K562 treated with DMSO at 1 percent for 12 hours (cell line): ENCODE data around the gene PRKAB1. TPM values are rescaled to one million over a fixed set of nuclear protein-coding genes. Genes with fewer than 3 reads are reported as not detected.

Source experiments
- total RNA-seq: library from RNA; unstranded; fragments of 300-600 nt; gene quantifications from 2 replicates; pipeline ENCODE4 v1.2.3, GENCODE V29; 2022; ENCODE audit not compliant: insufficient read depth

PRKAB1 gene
- 56.5 and 84.4 TPM in 2 replicates for total RNA-seq

GRCh38 chr12:119667577-119668323 lies at the start of gene PRKAB1:
Gene PRKAB1, plus strand, starts transcription at chr12:119668133. Its CDS starts 112 bp downstream, at chr12:119668245.

Other genes starting within 250 kb of the PRKAB1 start
- gene TMEM233, start 74.4 kb upstream of the PRKAB1 start, total RNA-seq, result 0.25 TPM in 1 of 2 replicates, not detected in the other
- 11.3 and 43.0 TPM in 2 replicates for gene CIT, start 209.2 kb downstream of the PRKAB1 start, total RNA-seq